CD14-positive monocyte (primary cell): ENCODE measurements around the gene DAB2IP. TPM values are rescaled to one million over a fixed set of nuclear protein-coding genes. Genes with fewer than 3 reads are reported as not detected.

Source experiments
- DNase-seq, 3 donors: peaks; one replicate each; pipeline ENCODE4 v3.0.0-alpha.2; 2011 to 2022
- H2AFZ ChIP-seq: 2 replicates; pipeline ENCODE4 v1.6.0; 2012; ENCODE audit warnings: mild to moderate bottlenecking, low read depth, low read length, inconsistent platforms; ENCODE audit not compliant: insufficient read depth, poor library complexity, severe bottlenecking
- H3K27ac ChIP-seq, 2 donors: 1 replicate in 1 of 2; 2 replicates in 1 of 2; pipeline ENCODE4 v1.5.1; 2012 to 2013; ENCODE audit warnings: low read length in 2 of 2, control low read depth in 1 of 2, inconsistent platforms in 1 of 2, low read depth in 1 of 2, mild to moderate bottlenecking in 1 of 2
- H3K27me3 ChIP-seq, 2 donors: one replicate each; pipeline versions ENCODE4 v1.6.0 to v1.6.1; 2011 to 2013; ENCODE audit warnings: low read length in 2 of 2; ENCODE audit not compliant: control insufficient read depth in 2 of 2, insufficient read depth in 2 of 2
- H3K36me3 ChIP-seq, 2 donors: replicated peaks in 1 of 2; 1 replicate in 1 of 2; 2 replicates in 1 of 2; pipeline versions ENCODE4 v1.5.1 to v1.6.1; 2012 to 2013; ENCODE audit warnings: low read length in 2 of 2, control low read depth in 1 of 2, inconsistent platforms in 1 of 2, mild to moderate bottlenecking in 1 of 2; ENCODE audit not compliant: insufficient read depth in 2 of 2, control insufficient read depth in 1 of 2
- H3K4me1 ChIP-seq, 2 donors: 1 replicate in 1 of 2; 2 replicates in 1 of 2; pipeline versions ENCODE4 v1.5.1 to v1.6.1; 2012 to 2013; ENCODE audit warnings: low read length in 2 of 2, control low read depth in 1 of 2, inconsistent platforms in 1 of 2, mild to moderate bottlenecking in 1 of 2, moderate library complexity in 1 of 2; ENCODE audit not compliant: insufficient read depth in 2 of 2, control insufficient read depth in 1 of 2
- H3K4me2 ChIP-seq: replicated peaks from 2 replicates; pipeline ENCODE3; 2012; ENCODE audit warnings: low read length, moderate library complexity, mild to moderate bottlenecking; ENCODE audit not compliant: poor library complexity, severe bottlenecking; ENCODE audit errors: extremely low read depth
- H3K4me3 ChIP-seq, 3 experiments: fragments of 200-600 bp in 1 of 3; sonication (generic) in 1 of 3; replicated peaks in 1 of 3; 1 replicate in 2 of 3; 2 replicates in 1 of 3; pipeline ENCODE4 v1.5.1; 2011 to 2013; ENCODE audit warnings: low read length in 3 of 3, mild to moderate bottlenecking in 3 of 3, control low read depth in 2 of 3, low read depth in 2 of 3, inconsistent platforms in 1 of 3, moderate library complexity in 1 of 3
- H3K79me2 ChIP-seq: 2 replicates; pipeline ENCODE4 v1.6.0; 2012; ENCODE audit warnings: mild to moderate bottlenecking, control low read depth, inconsistent platforms, low read length, moderate library complexity; ENCODE audit not compliant: insufficient read depth
- H3K9ac ChIP-seq: 2 replicates; pipeline ENCODE4 v1.6.0; 2017; ENCODE audit warnings: low read length, mild to moderate bottlenecking; ENCODE audit not compliant: insufficient read depth, poor library complexity, severe bottlenecking
- H3K9me3 ChIP-seq, 2 donors: replicated peaks in 1 of 2; 1 replicate in 1 of 2; 2 replicates in 1 of 2; pipeline versions ENCODE4 v1.5.1 to v1.6.1; 2012 to 2013; ENCODE audit warnings: low read length in 2 of 2, control low read depth in 1 of 2; ENCODE audit not compliant: control insufficient read depth in 1 of 2, insufficient read depth in 1 of 2
- H4K20me1 ChIP-seq: 2 replicates; pipeline ENCODE4 v1.6.0; 2012; ENCODE audit warnings: mild to moderate bottlenecking, low read length, control low read depth, moderate library complexity; ENCODE audit not compliant: insufficient read depth
- H3K27ac Mint-ChIP-seq, 7 donors: one replicate each; pipeline ENCODE4 v1.8.0; 2020; ENCODE audit warnings: mild to moderate bottlenecking in 7 of 7, mixed read lengths in 7 of 7, moderate library complexity in 6 of 7, inconsistent platforms in 2 of 7
- H3K27me3 Mint-ChIP-seq, 3 donors: one replicate each; pipeline ENCODE4 v1.8.0; 2021 to 2022; ENCODE audit warnings: low read depth in 3 of 3, mild to moderate bottlenecking in 3 of 3, mixed read lengths in 3 of 3, moderate library complexity in 3 of 3, inconsistent platforms in 1 of 3
- H3K36me3 Mint-ChIP-seq, 2 donors: one replicate each; pipeline ENCODE4 v1.8.0; 2020; ENCODE audit warnings: mixed read lengths in 2 of 2, inconsistent platforms in 1 of 2, mild to moderate bottlenecking in 1 of 2
- H3K4me1 Mint-ChIP-seq: one replicate; pipeline ENCODE4 v1.8.0; 2020; ENCODE audit warnings: mild to moderate bottlenecking, mixed read lengths
- H3K4me3 Mint-ChIP-seq, 2 donors: one replicate each; pipeline ENCODE4 v1.8.0; 2020; ENCODE audit warnings: mild to moderate bottlenecking in 2 of 2, mixed read lengths in 2 of 2, moderate library complexity in 1 of 2
- H3K9me3 Mint-ChIP-seq, 7 donors: one replicate each; pipeline ENCODE4 v1.8.0; 2020 to 2022; ENCODE audit warnings: mixed read lengths in 7 of 7, mild to moderate bottlenecking in 6 of 7, moderate library complexity in 6 of 7, inconsistent platforms in 2 of 7
- WGBS: methylation state at CpG from one replicate; pipeline ENCODE4 v1.1.5; 2013; ENCODE audit warnings: missing lambda C conversion rate; ENCODE audit not compliant: insufficient coverage; 5-methylcytosine and 5-hydroxymethylcytosine counted together
- intact Hi-C, 2 donors: fragments of 100-400 bp; cut with micrococcal nuclease; formaldehyde crosslinking; loops; one replicate each; pipeline versions ENCODE4 v1.15.0 to v1.15.1; 2023
- polyA plus RNA-seq, 3 donors: library from polyadenylated mRNA; depleted of rRNA in 1 of 3; unstranded in 2 of 3; stranded (reverse) in 1 of 3; fragments of 300-500 nt in 2 of 3; fragments of >200 nt in 1 of 3; fragmentation: Illumina TruSeq in 2 of 3; gene quantifications; 1 replicate in 2 of 3; 2 replicates in 1 of 3; pipeline ENCODE4 v1.2.3, GENCODE V29; 2012 to 2021
- TF ChIP-seq, protein P1 (sequence below): fragments of 200-600 bp; IDR thresholded peaks from one replicate; pipeline ENCODE4 v1.8.0; 2022; ENCODE audit warnings: antibody characterized with exemption, mild to moderate bottlenecking

DAB2IP gene
- polyA plus RNA-seq, 3 donors: 0.13 TPM; not detected in 2

DNA sequence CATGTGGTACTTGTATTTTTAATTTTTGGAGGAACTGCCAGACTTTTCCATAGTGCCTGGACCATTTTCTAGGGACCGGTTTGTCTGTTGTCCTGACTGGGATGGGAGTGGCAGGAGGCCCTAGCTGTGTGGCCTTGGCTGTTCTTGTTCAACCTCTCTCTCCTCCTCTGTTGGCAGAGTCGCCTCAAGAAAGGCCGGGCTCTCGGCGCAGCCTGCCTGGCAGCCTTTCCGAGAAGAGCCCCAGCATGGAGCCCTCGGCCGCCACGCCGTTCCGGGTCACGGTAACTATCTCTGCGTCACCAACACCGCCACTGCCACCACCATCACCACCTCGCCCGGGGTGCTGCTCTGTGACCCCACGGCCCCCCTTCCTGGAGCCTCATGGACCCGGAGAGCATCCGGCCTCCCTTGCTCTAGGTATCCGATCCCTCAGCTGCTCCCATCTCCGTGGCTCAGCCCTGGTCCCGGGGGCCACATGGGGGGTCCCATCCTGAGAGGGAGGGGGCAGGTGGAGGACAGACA, 27.1 kb downstream of the DAB2IP start:
- Mint-ChIP-seq H3K4me1 (no peaks in the 10 kb centered on the region), H3K9me3 (no peaks in the 10 kb centered on the region), H3K27me3 (peaks cover 10 to 14% (median 14%) of the 10 kb centered on the region in 3 donors), H3K27ac (peak overlapping the region in 1 of 7 donors; percentile 18), H3K36me3 (no peaks in the 10 kb centered on the region), H3K4me3 (no peak overlapping the region)
- H3K4me3 ChIP-seq: no peak overlapping the region
- H3K27ac ChIP-seq: no peak overlapping the region
- H3K36me3 ChIP-seq: no peaks in the 10 kb centered on the region
- no peaks in the 10 kb centered on the region for H4K20me1 ChIP-seq
- DNase-seq: no peak
- no peaks in the 10 kb centered on the region for H3K27me3 ChIP-seq
- H2AFZ ChIP-seq: no peak overlapping the region
- WGBS: 97% methylated on average over 16 of the region's 22 CpGs
- no peak overlapping the region for H3K4me2 ChIP-seq
- intact Hi-C loops: no loop called here
- no peaks in the 10 kb centered on the region for H3K9me3 ChIP-seq
- H3K9ac ChIP-seq: no peak overlapping the region
- H3K79me2 ChIP-seq: no peaks in the 10 kb centered on the region
- TF ChIP-seq, protein P1, sequence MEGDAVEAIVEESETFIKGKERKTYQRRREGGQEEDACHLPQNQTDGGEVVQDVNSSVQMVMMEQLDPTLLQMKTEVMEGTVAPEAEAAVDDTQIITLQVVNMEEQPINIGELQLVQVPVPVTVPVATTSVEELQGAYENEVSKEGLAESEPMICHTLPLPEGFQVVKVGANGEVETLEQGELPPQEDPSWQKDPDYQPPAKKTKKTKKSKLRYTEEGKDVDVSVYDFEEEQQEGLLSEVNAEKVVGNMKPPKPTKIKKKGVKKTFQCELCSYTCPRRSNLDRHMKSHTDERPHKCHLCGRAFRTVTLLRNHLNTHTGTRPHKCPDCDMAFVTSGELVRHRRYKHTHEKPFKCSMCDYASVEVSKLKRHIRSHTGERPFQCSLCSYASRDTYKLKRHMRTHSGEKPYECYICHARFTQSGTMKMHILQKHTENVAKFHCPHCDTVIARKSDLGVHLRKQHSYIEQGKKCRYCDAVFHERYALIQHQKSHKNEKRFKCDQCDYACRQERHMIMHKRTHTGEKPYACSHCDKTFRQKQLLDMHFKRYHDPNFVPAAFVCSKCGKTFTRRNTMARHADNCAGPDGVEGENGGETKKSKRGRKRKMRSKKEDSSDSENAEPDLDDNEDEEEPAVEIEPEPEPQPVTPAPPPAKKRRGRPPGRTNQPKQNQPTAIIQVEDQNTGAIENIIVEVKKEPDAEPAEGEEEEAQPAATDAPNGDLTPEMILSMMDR: no peak
- no peaks in the 10 kb centered on the region for H3K4me1 ChIP-seq

DNA sequence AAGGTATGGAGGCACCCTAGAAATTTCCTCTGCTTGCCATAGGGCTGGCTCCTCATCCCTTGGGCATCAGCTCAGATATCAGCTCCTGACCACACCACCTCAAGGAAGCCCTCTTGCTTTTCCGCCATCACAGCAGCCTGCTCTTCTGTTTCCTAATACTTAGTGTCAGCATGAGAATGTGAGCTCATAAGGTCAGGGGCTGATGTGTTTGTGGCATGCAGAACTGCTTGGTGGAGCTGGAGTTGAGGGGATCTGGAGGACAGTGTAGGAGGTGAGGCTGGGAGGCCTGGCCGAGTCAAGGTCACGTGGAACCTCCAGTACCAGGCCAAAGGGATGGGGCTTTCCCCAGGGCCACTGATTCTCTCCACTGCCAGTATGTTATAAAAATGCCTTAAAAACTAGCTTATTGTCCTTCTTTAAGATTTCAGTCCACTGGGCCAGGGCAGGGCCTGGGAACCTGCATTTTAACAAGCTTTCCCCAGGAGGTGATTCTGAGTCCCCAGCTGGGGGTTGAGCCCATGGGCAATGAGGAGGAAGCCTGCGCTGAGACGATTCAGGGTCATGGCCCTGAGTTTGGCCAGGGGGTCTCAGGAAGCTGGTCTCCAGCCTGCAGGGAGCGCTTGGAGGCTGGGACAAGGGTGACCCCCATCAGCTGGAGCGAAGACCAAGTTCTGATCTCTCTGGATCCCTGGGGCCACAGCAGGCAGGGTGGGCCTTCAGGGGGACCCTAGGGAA, 28.6 kb downstream of the DAB2IP start:
- no peaks in the 10 kb centered on the region for H3K27me3 ChIP-seq
- H2AFZ ChIP-seq: no peak overlapping the region
- intact Hi-C loops: loop anchor here (5.0 kb wide), 2 partner anchors 128 to 133 kb away; no protein-coding TSS in a partner anchor
- Mint-ChIP-seq H3K4me1 (no peaks in the 10 kb centered on the region), H3K27me3 (peaks cover 16 to 24% (median 16%) of the 10 kb centered on the region in 3 donors), H3K4me3 (no peak overlapping the region), H3K27ac (no peak overlapping the region), H3K36me3 (no peaks in the 10 kb centered on the region), H3K9me3 (no peaks in the 10 kb centered on the region)
- no peaks in the 10 kb centered on the region for H3K79me2 ChIP-seq
- no peaks in the 10 kb centered on the region for H3K9me3 ChIP-seq
- H3K4me1 ChIP-seq: no peaks in the 10 kb centered on the region
- H3K9ac ChIP-seq: no peak overlapping the region
- no peak for DNase-seq
- TF ChIP-seq, protein P1: no peak
- H3K4me2 ChIP-seq: no peak overlapping the region
- no peak overlapping the region for H3K27ac ChIP-seq
- no peaks in the 10 kb centered on the region for H4K20me1 ChIP-seq
- H3K36me3 ChIP-seq: no peaks in the 10 kb centered on the region
- no peak overlapping the region for H3K4me3 ChIP-seq
- 100% methylated on average over 4 of the region's 7 CpGs for WGBS
